ENCODE results near the gene PHLDA1.

DNA sequence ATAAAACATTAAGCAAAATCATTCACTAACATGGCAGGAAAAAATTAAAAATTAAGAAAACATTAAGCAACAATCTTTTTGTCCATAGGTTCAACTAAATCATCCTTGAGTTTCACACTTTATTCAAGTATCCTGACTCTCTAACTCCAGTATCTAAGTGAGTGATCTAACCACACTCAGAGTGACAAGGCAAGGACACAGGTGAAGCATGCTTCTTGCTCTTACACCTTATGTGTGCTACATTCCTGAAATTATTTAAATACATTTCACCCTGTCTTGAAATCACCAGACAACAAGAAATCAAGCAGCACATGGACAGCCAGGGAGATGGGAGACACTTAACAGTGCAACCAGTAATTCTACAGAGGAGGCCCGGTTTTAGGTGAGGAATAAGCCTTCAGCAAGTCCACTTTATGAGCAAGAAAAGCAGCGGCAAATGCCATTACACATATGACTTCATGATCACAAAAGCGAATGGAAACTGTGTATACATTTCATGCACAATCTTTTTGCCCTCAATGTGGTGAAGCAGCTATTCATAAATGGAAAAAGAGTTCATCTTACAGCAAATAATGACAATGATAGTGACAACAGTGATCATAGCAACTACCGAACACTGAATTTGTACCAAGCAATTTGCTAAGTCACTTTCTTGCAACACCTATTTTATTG is 37.4 kb downstream of the PHLDA1 start:
- TF ChIP-seq, protein P1, sequence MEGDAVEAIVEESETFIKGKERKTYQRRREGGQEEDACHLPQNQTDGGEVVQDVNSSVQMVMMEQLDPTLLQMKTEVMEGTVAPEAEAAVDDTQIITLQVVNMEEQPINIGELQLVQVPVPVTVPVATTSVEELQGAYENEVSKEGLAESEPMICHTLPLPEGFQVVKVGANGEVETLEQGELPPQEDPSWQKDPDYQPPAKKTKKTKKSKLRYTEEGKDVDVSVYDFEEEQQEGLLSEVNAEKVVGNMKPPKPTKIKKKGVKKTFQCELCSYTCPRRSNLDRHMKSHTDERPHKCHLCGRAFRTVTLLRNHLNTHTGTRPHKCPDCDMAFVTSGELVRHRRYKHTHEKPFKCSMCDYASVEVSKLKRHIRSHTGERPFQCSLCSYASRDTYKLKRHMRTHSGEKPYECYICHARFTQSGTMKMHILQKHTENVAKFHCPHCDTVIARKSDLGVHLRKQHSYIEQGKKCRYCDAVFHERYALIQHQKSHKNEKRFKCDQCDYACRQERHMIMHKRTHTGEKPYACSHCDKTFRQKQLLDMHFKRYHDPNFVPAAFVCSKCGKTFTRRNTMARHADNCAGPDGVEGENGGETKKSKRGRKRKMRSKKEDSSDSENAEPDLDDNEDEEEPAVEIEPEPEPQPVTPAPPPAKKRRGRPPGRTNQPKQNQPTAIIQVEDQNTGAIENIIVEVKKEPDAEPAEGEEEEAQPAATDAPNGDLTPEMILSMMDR (conservative IDR thresholded peaks at IDR 0.05): no peak
- no peak for TF ChIP-seq ZFX (IDR thresholded peaks at IDR 0.05)
